Stimulated activated CD4-positive, alpha-beta T cell treated with anti-CD3 and anti-CD28 coated beads, Interleukin-4, amount 100 ng/mL, for 4 hours (primary cell): ENCODE measurements around the gene COASY.

ENCODE experiments used
- DNase-seq, 2 experiments: peaks; one replicate each; pipeline ENCODE4 v3.0.0-alpha.2; 2020

Gene COASY

DNA sequence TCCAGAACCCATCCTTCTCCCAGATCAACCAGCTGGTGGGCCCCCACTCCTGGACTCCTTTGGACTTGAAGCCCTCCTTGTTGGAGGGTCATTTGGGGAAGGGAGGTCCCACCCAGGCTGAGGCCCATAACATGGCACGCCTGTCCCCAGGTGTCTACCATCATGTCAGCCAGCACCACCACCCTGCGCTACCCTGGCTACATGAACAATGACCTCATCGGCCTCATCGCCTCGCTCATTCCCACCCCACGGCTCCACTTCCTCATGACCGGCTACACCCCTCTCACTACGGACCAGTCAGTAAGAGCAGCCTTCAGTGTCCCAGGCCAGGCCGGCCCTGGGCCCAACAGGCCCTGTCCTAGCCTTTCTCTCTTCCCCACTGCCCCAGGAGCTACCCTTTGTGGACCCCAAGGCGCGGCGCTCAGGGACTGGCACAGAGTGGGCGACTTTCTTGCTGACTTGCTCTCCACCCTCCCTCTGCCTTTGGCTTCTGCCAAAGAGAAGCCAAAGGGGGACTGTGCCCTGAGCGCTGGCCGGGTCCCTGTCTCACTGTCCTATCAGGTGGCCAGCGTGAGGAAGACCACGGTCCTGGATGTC, 51.8 kb downstream of the COASY start:
- DNase-seq, result no peak
